ENCODE results near the gene UNCX.
A peak's percentile ranks its signal among the peaks of the same experiment; 100 is the strongest.

The UNCX gene

DNA sequence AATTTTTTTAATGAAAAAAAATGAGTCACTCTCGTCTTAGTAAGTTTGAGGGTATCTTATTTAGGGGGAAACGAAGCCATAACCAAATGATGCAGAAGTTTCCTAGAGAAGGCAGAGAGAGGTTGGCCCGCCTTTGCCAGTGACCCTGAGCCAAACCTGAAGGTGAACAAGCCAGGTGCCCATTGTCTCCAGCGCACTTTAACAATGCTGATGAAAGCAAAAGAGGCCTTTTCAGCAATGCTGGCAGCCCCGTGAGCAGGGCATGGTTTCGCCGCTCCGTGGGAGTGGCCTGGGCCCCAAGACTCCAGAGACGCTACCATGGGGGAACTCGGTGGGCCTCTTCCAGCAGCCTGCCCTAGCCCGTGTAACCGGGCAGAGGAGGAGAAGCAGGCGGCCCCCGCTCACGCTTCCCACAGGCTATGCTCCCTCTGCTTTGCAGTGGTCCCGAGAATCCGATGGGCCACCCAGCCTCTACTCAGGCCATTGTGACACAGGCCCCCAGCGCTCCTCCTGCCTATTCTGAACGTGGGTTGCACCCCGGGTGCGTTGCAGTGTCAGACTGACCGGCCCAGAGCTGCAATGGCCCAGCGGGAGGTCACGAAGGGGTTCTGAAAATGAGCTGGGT is 14.0 kb upstream of the UNCX start:
- no peak for DNase-seq

DNA sequence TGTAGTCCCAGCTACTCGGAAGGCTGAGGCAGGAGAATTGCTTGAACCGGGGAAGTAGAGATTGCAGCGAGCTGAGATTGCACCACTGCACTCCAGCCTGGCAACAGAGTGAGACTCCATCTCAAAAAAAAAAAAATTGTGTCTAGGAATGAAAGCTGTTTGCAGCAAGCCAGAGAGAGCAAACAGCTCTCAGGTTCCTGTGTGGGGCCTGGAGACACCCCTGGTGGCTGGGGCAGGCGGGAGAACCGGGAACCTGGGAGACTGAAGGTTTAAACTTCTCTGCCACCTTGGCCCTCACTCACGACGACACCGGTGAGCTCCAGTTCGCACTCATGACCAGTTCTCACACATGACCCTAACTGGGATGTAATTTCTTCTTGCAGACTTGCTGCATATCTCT is 13.2 kb upstream of the UNCX start:
- DNase-seq, result no peak

DNA sequence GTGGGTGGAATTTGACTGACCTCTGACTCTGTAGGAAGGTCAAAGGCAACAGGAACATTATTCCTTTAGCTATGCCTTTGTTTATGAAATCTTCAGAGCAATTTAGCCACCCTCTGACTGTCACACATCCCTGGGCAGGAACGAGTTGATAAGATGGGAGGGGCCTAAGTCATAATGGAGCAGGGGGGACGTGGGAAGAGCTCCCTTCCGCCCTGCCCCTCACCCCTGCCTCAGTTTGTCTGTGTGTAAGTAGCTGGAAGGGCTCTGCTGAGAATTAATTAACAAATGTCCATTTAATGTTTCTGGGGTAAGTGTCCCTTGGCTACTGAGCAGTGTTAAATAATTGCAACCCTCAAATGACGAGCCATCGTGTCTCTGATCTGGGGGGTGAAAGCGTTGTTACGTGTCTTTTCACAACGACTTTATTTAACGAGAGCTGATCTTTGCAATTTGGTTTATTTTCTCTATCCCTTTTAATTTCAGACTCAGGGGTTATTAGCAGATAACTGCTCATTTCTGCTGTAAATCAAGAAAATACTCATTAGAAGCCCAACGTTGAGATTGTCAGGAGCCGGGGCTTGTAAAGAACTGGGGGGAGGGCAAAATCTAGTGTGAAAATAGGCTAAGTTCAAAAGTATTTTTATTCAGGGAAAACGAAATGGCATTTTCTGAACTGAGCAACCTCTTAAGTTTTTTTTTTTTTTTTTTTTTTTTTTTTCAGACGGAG is 12.5 kb upstream of the UNCX start:
- no peak for DNase-seq

DNA sequence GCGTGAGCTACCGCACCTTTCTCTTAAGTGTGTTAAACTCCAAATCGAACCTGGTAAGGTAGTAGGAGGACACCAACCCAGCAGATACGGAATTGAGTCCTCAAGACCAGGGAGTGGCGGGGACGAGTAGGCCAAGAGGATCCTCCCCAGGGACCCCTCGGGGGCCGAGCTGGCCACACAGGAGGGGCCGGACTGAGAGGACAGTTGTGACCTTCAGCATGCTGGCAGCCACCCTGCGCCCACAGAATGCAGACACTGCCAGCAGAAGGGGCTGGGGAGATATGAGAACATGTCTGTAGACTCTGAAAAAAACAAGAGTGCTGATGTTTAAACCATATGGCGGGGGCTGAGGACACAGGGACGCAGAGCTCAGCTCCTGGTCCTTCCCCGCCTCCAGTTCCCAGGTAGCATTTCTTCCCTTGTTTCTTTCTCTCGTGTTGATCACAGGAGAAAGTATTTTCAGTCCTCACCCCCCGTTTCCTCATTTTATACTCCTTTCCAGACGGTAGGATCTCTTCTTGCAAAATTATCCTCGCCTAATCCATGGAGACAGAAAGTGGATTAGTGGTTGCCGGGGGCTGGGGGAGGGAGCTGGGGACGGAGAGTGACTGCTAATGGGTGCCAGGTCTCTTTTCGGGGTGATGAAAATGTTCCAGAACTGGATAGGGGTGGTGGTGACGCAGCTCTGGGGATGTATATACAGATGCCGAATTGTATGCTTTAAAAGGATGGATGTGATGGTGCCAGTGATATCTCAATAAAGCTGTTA is 11.5 kb upstream of the UNCX start:
- no peak for DNase-seq

DNA sequence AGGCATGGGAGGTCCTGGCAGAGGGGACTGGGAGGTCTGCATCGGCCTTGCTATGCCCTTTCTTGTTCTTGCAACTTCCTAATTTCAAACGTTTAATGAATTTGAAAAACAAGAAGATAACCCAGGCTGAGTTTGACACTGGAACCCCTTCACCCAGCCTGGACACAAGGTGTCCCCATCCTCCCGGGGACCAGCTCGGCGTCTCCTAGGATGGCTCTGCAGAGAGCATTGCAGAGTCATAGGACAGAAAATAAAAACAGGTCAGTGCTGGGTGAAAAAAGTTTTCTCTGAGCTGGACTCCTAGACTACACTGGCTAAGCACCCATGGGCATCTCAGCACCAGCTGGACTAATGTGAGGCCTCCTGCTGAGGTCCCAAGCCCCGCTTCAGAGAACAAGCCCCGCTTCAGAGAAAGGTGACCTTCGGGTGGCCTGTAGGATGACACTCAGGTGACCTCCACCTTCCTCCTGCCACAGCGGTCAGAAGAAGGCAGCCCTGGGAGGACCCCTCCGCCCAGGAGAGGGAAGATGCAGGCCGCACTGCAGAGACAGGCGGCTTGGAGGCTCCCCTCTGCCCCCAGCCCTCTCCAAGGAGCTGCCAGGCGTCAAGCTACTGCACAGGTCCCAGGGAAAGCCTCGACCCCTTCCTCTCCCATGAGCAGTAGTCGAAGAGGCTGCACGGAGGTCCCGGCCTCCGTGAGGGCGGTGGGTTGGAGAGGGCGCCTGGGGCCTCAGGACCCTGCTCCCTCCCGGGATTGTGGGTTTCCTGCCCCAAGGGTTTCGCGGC is 9.3 kb upstream of the UNCX start:
- no peak for DNase-seq

DNA sequence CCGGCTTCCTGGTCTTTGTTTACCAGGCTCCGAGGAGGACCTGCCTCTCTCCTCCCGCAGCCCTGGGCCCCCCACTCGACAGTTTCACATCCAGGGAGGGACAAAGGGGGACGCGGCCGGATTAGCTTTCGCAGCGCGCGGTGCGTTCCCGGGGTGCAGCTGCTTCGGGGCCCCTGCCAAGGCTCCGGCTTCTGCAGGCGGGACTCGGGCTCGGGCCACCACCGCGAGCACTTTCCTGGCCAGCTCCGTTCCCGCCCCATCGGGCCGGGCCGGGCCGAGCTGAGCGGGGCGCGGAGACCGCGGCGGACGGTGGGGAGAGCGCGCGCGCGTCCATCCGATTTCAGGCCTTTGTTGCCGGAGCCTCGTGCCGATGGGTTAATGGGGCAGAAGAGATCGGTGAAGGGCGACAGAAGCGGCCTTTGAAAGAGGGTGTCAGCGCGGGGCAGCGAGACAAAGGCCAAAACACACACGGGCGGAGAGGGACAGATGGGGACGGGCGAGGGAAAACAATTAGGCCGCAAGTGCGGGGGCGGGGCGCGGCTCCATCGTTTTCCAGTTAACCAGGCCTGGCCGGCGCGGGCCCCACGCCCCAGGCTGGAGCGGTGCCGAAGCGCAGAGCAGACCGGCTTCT is 8.5 kb upstream of the UNCX start:
- no peak for DNase-seq

DNA sequence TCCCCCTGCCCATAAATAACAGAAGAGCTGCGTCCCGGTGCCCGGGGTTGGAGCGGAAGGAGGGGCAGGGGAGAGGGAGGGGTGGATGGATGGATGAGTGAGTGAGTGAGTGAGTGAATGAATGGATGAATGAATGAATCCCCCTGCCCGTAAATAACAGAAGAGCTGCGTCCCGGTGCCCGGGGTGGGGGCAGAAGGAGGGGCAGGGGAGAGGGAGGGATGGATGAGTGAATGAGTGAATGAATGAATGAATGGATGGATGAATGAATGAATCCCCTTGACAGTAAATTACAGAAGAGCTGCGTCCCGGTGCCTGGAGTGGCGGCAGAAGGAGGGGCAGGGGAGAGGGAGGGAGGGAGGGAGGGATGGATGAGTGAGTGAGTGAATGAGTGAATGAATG is 7.6 kb upstream of the UNCX start:
- no peak for DNase-seq

DNA sequence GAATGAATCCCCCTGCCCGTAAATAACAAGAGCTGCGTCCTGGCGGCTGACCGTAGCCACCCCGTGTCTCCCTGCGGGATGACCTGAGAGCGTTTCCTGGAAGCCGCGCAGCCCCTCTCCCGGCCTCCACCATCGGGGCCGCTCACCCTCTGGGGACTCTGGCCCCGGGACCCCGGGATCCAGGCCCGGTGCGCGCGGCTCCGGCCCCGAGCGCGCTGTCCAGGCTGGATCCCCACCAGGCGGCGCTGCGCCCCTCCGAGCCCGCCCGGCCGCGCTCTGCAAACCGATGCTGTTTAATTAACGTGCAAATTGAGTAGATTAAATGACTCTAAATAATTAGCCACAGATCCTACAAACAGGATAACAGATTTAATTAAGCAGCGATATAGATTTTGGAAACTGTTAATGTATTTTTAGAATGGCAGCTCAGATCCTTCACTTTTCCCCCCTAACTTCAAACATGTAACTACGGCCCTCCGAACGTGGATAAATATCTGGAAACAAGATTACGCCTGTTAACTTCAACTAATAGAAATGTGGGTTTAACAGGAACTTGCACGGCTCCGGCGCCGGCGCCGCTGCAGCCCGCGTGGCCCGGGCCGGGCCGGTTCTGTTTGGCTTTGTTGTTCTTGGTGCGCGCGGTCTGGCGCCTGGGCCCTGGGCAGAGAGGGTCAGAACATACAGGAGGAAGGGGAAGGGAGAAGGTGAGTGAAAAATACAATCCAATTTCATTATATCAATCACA is 7.1 kb upstream of the UNCX start:
- DNase-seq, result peak; percentile 12 to 49

DNA sequence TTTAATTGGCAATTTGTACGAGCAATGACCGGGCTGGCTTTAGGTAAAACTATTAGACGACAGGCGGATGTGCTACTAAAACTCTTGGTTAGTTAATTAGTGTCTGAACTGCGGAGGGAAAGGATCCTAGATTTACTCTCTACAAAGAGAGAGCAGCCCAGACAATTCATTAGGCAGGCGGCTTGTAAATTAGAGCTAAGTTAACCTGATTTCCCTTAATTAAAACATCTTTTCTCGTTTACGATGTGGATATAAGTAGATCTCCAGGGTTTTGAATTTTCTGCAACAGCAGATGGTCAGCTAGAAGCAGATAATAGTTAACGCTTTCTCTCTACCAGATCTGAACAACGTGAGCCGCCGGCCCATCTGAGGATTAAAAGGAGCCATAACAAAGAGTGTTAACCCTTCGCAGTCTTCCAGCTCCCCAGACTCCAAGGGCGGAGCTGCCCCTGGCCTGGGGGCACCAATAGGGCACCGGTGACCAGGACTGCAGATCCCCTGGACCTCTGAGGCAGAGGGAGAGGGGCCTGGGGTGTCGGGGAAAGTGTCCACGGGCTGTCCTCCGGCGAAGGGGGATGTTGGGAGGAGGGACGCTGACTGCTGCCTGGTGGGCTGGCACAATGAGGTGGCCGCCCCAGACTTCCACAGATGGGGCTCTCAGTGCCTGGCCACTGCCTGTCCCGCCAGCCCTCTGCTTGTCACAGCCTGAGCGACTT is 6.3 kb upstream of the UNCX start:
- no peak for DNase-seq

DNA sequence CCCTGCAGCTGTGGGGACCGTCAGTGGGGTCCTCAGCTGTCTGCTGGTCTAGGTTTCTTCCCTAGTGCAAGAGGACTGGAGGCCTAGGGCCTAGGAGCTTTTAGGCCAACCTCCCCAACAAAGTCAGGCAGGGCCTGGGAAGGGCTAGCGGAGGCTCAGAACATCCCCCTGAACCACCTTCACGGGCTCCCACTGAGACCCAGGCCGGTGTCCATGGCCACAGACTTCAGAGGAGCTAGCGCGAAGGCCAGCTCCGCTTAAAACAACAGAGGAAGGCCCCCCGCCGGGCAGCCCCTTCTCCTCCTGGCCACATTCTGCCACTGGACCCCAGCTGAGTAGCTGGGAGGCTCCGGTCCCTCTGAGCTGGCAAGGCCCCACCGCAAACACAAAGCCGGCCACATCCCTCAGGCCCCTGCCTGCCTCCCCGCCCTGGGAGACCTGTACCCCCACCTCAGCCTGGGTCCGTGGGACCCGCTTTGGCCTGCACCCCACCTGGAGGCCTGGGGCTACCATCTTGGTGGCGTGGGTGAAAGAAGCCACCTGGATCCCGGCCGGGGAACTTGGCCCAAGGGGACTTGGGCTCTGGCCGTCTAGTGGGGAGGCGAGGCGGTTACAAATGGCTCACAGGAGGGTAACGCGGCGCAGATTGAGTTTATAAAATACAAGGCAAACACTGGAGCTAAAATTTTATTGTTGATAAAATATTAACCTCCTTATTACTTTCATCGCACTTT is 5.4 kb upstream of the UNCX start:
- no peak for DNase-seq

DNA sequence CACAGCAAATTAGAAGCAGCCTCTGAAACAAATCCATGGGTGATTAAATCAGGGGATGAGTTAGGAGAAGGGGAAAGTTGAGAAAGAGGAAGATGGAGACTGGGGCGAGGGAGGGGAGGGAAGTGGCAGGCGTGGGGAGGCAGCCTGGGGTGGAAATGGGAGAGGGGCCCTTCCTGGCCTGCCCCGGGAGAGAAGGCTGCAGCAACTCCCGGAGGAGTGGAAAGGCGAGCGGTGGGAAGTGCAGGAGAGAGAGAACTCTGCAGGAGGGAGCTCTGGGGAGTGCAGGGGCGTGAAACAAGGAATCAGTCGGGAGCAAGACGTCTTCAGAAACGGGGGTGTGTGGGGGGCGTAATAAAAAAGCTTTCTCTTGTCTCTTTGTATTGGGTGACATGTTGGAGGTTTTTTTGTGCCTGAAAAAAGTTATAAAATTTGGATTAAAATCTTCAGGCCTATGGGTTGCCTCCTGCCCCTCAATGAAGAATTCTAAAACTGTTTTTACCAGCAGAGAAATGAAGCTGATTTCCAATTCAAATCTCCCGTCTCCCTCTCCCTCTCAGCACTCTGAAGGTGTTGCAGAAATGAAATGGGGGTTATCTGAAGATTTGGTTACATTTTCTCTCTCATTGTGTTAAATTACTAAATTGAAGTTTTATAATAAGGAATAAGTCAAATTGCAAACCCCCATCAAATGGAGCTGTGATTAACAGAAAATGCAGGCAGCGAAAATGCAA is 4.7 kb upstream of the UNCX start:
- DNase-seq, result no peak

DNA sequence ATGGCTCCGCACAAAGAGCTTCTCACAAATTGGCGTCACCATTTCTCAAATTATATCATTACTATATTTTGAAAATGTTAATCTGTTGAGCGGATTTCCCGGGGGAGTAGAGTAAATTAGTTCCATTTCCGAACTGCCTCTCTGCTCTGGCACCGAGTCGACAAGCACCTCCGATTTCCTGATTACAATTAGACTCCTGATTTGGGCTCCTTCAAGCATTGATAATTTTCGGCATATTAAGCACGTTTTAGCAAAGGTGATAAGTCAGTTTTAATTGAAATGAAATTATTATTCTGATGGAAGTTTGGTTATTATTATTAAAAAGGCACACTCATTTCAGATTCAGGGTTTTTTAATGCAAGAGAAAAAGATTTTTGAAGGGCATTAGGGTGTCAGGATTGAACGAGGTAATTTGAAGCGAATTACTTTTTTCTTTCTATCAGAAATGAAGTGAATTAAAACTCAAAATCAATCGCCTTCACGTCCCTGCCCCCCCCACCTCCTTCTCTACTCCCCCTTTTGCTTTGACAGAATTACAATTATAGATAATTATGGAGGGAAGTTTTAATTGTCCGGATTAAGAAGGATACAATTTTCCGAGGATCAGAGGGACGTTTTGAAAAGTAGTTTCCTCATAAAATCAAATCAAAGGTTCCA is 4.0 kb upstream of the UNCX start:
- no peak for DNase-seq

DNA sequence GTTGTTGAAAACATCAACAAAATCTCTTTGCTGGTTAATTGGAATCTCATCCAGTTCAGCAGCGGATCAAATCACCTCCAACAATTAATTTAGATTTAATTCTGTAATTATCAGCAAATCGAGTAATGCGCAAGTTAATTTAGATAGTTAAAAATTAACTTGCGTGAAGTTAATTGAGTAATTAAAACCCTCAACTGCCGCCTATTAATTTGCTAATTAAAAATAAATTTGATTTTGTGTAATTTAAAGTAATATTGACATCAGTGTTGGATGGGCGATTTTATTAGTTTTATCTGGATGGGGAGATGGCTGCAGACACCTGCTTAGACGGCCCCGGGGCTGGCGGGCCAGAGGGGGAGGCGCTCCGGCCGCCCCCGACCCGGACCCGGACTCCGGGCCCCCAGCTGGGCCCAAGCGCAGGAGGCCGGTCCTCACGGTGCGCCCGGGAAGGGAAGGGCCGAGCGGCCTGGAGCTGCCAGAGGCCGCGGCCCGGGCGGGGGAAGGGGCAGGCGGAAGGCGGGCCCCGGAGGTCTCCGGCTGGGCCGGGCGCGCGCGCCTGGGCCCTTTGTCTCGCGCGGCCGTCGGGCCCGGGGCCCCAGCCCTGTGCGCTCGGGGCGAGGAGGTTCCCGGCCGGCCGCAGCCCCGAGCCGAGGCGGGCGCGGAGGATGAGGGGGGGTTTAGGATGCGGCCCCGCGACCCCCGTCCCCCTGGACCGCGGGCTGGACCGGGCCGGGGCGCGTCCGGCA is 3.3 kb upstream of the UNCX start:
- DNase-seq, result no peak

DNA sequence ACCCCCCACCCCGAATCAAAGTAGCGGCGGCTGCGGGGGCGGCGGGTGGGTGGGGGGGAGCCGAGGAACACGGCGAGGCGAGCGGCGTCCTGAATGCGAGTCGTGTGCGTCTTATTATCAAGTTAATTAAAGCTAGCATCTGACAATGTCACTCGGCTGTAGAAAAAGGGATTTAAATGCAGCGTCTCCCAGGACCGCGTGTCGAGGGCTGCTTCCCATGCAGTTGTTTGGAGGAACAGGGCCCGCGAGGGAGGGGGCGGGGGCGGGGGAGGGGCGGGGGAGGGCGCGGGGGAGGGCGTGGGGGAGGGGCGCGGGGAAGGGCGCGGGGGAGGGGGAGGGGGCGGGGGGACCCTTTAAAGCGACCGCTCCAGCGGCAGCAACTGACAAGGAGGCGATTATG is 2.7 kb upstream of the UNCX start:
- no peak for DNase-seq

DNA sequence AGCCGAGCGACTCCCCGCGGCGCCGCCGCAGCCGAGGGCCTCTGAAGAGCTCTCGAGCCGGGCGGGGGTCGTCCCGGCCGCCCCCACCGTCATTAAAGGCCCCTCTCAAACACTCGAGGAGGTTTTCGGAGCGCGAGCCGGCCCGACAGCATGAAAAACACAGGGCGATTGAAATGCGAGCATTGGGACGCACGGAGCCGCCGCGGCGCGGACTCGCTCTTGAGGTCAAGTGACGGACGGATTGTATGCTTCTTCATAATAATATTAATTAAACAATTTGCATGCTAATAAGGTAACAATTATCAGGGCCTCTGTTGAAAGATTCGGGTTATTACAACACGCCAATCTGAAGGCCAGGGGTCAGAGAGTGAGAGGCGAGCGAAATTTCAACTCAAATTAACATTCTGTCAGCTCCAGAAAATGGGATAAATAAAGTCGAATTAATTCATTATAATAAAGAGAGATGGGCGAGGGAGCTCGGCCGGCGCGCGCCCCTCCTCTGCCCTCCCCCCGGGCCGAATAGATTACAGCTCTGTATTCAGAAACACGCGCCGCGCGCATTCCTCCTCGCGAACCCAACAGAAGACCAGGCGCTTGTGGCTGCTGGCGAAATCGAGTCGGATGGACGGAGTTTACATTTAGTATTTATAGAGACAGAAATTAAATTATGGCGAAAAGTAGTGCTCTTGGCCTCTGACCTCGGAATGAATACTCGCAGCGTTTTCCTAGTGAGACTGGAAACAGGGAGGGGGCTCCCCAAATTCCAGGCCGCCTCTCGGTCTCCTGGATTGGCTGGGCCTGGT is 2.1 kb upstream of the UNCX start:
- no peak for DNase-seq

DNA sequence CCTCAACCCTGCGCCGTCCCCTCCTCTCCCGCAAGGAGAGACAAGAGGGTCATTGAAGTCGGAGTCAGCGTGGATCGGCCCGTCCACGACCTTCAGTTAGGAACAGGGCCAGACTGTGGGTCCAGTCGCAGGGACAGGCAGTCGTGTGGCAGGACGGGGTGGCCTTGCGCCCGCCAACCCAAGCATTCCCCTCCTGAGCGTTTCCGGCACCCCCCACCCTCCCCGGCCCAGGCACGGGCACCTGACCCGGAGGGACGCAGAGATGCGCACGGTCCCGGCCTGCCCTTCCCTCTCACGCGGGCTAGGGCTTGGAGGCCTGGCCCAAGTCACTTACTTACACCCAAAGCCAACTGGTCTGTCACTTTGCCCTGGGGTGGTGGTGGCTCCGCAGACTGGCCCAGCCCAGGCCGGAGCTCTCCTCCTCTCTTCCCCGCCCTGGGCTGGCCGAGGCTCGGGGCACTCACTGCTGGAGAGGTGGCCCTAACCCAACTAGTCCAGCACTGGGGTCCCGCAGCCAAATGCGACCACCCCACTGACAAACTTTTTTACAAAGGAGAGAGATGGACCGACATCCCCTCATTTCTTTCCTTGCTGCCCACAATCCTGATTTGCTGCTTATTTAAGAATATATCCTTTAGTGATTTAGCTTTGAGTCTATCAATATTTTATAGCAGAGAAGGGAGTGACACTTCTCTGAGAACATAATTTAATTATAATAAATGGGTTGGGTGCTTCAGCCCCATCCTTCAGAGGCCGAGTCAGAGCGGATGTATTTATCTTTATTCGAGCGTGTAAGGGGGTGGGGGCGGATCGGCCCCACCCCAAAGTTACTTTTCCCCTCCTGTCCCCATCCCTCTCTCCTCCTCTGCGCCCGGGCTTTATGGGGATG is 1.2 kb upstream of the UNCX start:
- no peak for DNase-seq

DNA sequence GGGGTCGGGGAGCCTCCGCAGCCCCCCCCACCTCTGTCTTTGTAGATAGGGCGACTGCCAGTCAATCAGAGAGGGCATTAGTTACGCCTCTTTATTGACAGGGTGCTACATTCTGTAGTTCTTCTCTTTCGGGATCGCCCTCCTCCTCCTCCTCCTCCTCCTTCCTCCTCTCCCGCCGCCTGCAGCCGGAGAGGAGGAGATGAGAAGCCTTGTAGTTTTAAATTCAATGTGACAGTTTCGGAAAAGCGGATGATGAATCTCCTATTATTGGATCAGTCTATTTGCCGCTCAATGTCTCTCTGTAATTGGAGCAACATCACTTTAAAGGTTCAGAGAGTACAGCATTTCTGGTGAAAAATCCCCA is 587 bp upstream of the UNCX start:
- no peak for DNase-seq
